Measurements from ENCODE around the gene GBF1.

The GBF1 gene

GRCh38 chr10:102424145-102424544, 178.8 kb downstream of the GBF1 start:
- TF ChIP-seq CTCF (IDR thresholded peaks at IDR 0.05; ENCODE audit: extremely low read depth, missing control alignments) = no peak

GRCh38 chr10:102424916-102425315, 179.6 kb downstream of the GBF1 start:
- no peak for TF ChIP-seq CTCF (IDR thresholded peaks at IDR 0.05; ENCODE audit: extremely low read depth, missing control alignments)
- no peak for DNase-seq (ENCODE audit: low spot score)

More at GRCh38 chr10:102424145-102424544, 178.8 kb downstream of the GBF1 start:
- DNase-seq (ENCODE audit: low spot score) = no peak

- no peak for DNase-seq (ENCODE audit: low spot score)
- TF ChIP-seq CTCF (IDR thresholded peaks at IDR 0.05; ENCODE audit: extremely low read depth, missing control alignments) = no peak
These were observed 180.1 kb downstream of the GBF1 start for GRCh38 chr10:102425444-102425843.

GRCh38 chr10:102426803-102427287, 181.5 kb downstream of the GBF1 start:
- DNase-seq (ENCODE audit: low spot score) = no peak
- no peak for TF ChIP-seq CTCF (IDR thresholded peaks at IDR 0.05; ENCODE audit: extremely low read depth, missing control alignments)

GRCh38 chr10:102429468-102429867, 184.1 kb downstream of the GBF1 start:
- no peak for TF ChIP-seq CTCF (IDR thresholded peaks at IDR 0.05; ENCODE audit: extremely low read depth, missing control alignments)
- no peak for DNase-seq (ENCODE audit: low spot score)

GRCh38 chr10:102431452-102432124, 186.3 kb downstream of the GBF1 start:
- DNase-seq (ENCODE audit: low spot score) = no peak
- no peak for TF ChIP-seq CTCF (IDR thresholded peaks at IDR 0.05; ENCODE audit: extremely low read depth, missing control alignments)
